Measurements from ENCODE around the gene TBX3. TPM values are rescaled to one million over a fixed set of nuclear protein-coding genes. Genes with fewer than 3 reads are reported as not detected.

TBX3 gene
- total RNA-seq, 1 donor from 2014 or later, result 17.1 TPM

DNA sequence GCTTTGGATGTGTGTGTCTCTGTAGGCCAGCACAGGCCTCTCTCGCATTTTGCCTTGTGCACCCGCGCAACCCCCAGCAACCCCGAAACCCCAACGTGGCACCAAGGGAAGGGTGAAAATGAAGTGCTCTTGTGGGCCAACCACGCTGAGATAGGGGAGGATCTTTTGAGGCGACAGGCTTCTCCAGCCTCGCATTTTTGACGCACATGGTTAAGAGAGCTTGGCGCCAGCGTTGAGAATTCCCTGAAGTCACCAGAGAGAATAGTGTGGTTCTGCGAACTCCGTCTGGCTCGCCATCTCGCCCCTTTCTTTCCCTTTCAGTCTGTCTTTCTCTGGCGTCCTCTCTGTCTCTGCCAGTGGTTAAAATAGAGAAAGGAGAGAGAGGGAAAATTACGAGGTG, 1.9 kb upstream of the TBX3 start:
- no peak for DNase-seq (ENCODE audit: low spot score)
- intact Hi-C loops (cut with DNase I), result loop anchor here (10.0 kb wide), 2 partner anchors 269 to 459 kb away; no protein-coding TSS in a partner anchor

DNA sequence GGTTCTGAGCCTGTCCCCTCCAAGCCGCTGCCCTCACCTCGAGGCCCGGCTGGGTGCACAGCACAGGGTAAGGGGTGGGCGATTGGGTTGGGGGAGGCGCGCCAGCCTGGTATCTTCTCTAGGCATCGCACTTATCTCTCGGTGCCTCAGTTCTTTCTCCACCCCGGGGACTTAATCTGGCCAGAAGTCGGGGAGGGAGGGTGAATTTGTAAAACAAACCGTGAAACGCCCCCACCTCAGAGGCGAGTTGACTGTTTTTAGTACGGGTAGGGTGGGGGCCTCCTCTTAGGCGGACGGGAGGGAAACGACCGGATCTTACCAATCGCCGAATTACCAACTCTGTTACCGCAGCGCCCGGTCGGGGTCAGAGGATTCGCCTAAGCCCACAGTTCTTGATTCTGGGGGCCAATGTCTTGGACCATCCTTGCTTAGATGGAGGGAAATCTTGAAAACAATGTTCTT, 1.4 kb upstream of the TBX3 start:
- no peak for DNase-seq (ENCODE audit: low spot score)
- intact Hi-C loops (cut with DNase I), result loop anchor here (10.0 kb wide), 2 partner anchors 269 to 459 kb away; no protein-coding TSS in a partner anchor

DNA sequence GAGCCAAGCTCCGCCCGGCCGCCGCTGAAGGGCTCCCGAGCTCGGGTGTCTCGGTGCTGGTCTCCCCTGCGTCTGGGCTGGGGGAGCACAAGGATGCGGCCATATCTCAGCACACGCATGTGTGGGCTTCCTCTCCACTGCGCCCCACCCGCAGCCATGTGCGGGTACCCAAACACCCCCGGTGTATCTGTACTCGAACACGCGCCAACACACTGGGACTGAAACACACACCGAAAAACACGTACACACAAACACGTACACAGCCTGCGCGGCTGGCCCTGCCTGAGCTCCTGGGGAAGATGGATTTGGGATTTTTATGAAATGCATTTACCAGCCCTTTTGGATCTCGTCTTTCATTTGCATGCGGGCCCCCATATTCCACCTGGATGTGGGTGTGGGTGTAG, 897 bp upstream of the TBX3 start:
- intact Hi-C loops (cut with DNase I), result loop anchor here (5.0 to 10.0 kb wide), 7 partner anchors 112 to 767 kb away; no protein-coding TSS in a partner anchor
- no peak for DNase-seq (ENCODE audit: low spot score)

DNA sequence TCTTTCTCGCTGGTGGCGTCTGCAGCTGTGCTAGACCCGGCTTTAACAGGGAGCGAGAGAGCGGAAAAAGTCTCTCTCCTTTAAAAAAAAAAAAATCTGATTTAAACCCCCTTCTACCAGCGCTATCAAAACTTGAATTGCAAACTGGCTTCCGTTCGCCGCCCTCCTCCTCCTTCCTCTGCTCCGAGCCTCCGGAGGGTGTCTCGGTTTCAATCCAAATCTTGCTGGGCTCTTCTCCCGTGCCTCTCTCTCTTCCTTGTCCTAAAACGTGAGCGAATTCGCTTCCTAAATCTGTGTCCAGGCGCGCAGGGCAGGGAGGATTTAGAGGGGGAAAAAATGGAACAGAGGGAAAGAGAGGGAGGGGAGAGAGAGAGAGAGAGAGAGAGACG, 272 bp downstream of the TBX3 start:
- no peak for DNase-seq (ENCODE audit: low spot score)
- intact Hi-C loops (cut with DNase I), result loop anchor here (5.0 to 10.0 kb wide), 7 partner anchors 114 to 769 kb away; no protein-coding TSS in a partner anchor

DNA sequence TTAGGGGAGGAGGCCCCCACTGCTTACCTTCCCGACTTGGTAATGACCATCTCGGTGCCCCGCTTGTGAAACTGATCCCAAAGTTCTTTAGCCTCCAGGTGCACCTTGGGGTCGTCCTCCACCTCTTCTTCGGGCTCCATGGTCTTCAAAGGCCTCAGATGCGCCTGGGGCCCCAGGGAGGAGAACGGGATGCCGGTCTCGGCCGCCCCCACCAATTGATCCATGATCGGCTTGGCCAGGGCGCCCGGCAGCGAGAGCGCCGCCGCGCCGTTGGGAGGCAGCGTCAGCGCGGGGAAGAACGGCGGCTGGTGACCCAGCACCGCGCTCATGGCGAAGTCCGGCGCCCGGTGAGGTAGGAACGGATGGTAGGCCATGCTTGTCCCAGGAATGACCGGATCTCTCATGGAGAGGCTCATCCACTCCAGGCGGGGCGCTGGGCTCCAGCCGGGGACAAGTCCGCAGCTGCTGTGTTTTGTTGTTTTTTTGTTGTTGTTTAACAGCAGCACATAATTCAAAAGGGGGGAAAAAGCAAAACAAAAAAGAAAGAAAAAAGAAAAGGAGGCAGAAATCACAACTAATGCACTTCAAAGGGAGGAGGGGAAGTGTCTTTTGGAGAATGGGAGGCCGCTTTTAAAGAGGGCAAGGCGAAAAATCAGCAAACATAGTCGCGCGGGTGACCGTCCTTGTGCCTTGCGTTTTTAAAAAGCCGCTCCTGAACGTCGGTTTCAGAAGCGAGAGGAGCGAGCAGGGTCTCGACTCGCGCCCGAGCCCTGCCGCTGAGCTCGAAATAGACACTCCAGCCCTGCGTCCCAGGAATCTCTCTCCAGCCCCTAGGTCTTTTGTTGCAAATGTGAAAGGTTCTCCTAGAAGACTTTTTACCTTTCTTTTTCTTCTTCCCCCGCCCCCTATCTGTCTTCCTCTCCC, 928 bp downstream of the TBX3 start:
- intact Hi-C loops (cut with DNase I), result loop anchor here (5.0 to 10.0 kb wide), 7 partner anchors 114 to 769 kb away; no protein-coding TSS in a partner anchor
- DNase-seq (ENCODE audit: low spot score), result no peak

DNA sequence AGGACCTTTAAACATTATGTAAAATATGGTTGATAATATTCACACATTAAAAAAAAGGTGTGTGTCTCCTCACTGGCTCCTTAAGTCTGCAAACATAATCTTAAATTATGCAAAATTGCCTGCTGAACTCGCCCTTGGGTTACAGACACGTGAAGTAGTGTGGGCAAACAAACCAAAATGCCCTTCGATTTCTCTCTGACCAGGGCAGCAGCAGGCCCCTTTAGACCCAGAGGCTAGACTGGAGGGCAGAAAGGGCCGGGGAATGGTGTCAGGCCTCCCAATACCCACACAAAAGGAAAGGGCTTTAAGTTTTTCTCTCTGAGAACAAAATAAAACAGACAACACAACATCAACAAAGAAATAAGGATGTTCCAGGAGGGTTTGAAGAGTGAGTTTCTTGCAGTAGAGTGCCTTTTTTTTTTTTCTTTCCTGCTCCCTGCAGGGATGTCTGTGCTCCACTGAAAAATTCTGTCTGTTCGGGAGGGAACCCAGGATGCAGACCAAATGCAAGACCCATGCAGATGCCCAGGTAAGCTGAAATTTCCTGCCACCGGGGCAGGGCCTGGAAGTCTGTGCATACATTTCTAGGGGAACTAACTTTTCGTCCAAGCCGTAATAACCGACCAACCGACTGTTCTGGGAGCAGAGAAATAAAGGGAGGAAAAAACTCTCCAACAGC, 1.7 kb downstream of the TBX3 start:
- intact Hi-C loops (cut with DNase I), result loop anchor here (5.0 to 10.0 kb wide), 7 partner anchors 115 to 770 kb away; no protein-coding TSS in a partner anchor
- DNase-seq (ENCODE audit: low spot score), result no peak

DNA sequence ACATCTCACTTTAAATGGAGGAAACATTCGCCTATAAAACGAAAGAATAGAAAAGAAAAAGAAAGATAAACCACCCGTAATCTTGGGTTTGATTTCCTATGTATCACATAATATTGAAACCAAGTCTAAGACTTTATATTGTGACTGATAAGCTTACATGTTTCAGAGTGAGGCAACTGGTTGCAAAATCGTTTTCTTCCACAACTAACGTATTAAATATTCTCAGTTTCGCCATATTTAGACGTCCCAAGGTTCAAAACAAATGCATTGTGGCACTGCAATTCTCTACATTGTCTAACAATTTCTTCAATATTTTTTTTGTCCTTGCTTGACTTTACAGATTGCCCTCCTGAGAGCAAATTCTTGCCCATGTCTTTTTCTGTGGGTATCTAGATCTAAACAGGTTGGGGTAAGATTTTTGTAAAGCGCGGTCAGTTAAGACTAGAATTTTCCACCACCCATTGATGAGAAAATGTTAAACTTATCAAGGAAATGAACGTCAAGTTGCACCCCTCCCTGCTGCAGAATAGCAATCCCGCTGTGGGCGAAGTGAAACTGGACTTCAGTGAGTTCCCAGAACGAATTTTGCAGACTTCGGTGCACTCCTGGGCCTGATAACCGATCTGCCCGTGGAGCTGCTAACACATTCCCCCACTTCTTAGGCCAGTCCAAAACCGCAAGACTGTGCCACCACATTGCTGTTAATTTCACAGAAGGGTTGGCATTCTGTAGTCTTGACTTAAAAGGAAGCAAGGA, 2.7 kb downstream of the TBX3 start:
- intact Hi-C loops (cut with DNase I), result loop anchor here (5.0 to 10.0 kb wide), 7 partner anchors 116 to 771 kb away; no protein-coding TSS in a partner anchor
- no peak for DNase-seq (ENCODE audit: low spot score)

DNA sequence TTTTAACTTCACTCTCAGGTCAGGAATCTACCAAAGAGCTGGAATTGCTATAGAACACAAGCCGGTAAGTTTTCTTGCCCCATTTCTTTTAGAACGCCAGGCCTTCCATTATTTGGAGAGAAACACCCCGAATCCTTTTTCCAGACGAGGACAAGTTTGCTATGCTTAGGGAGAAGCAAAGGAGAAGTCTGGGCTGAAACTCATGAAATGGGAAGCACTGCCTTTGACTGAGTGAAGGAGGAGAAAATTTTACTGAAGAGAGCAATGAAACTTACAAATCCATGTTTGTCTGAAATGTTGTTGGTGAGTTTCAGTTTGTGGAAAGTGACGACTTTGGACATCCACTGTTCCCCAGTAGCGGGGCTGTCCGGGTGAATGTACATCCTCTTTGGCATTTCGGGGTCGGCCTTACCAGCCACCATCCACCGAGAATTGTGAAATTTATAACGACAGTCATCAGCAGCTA, 3.3 kb downstream of the TBX3 start:
- DNase-seq (ENCODE audit: low spot score), result no peak

DNA sequence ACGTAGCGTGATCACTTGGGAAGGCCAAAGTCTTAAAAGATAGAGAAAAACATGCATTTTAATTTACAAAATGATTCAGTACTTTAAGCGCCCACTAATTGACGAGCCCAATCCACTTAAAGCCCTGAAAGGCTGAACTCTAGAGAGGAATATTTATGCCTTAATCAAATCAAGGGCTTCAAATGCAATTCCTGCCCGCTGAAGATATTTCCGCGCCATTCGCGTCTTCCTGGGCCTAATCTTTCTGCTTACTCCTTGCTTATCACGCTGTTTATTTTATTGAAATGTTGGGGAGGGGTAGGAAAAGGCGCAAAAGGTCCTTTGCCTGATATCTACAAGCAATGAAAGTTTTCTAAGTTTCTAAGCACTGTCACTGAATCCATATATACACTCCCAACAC, 4.0 kb downstream of the TBX3 start:
- intact Hi-C loops (cut with DNase I), result loop anchor here (5.0 to 10.0 kb wide), 7 partner anchors 117 to 772 kb away; no protein-coding TSS in a partner anchor
- DNase-seq (ENCODE audit: low spot score), result no peak

More for the DNA sequence above, 3.3 kb downstream of the TBX3 start:
- intact Hi-C loops (cut with DNase I), result loop anchor here (5.0 to 10.0 kb wide), 7 partner anchors 117 to 772 kb away; no protein-coding TSS in a partner anchor

DNA sequence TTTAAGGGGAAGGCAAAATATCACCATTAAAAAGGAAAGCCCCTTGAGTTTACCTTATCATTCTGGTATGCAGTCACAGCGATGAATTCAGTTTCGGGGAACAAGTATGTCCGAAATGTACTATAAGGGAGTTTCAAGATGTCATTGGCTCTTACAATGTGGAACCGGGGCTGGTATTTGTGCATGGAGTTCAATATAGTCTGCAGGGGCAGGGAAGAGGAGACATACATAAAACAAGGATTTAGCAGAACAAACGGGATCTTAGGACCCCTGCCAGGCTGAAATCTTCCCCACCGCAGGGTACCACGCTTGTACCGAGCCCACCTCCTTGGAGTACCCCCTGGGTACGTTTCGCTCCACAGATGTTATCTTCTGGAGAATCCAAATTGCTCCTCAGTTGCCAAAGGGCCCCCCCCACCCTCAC, 4.5 kb downstream of the TBX3 start:
- intact Hi-C loops (cut with DNase I), result no loop called here
- DNase-seq (ENCODE audit: low spot score), result no peak

DNA sequence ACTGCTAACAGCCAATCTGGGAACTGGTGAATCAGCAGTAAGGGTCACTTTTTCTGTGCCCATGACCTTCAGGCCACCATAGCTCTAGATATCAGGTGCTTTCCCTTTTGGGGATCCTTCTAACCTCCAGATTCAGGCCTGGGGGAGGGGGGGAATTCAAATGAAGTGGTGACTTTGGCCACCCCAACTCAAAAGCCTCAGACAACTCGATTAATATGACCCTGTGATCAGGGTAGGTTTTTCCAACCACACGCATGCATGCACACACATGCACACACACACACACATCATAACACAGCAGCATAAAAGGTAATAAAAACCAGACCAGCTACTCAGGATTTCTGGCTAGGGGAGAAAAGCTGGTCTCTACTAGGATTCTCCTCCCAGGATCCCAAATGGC, 5.3 kb downstream of the TBX3 start:
- intact Hi-C loops (cut with DNase I), result no loop called here
- no peak for DNase-seq (ENCODE audit: low spot score)

DNA sequence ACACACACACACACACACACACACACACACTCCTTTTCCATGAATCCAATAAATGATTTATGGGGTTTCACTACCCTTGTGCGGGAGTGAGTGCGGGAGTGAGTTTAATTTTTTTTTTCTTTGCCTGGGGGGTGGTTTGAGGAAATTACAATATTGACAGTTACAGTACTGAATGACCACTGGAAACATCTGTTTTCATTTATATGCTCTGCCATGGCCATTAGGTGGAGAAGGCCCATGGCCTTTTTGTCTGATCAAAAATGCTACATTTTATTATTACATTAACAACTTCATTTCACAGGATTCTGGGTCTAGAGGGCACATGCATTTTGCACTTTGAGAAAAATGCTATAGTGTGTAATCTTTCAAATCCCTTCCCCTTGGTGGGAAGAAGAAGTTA, 5.9 kb downstream of the TBX3 start:
- DNase-seq (ENCODE audit: low spot score), result no peak
- intact Hi-C loops (cut with DNase I), result no loop called here

DNA sequence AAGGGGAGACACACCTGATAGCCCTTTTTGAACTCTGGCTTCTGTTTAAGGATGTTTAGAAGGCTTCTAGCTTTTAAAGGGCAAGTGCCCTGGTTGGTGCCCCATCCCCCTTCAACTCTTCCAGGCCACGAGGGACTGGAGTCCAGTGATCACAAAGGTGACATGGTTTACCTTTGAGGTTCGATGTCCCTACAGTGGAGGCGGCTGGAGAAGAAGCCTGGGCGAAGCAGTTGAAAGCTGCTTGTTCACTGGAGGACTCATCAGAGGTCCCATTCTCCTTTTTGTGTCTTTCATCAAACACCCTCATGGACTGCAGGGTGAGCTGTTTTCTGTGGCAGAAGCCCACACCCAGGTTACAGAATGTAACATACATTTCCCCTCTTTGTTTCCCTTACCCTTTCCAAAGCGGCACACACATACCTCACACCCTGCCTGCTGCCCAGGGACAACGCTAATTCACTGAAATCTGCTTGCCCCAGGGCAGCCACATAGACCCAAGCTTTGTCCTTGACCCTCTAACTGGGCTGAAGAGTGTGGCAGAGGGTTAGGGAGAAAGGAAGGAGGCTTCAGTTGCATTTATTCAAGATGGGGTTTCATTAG, 7.7 kb downstream of the TBX3 start:
- no peak for DNase-seq (ENCODE audit: low spot score)
- intact Hi-C loops (cut with DNase I), result no loop called here

DNA sequence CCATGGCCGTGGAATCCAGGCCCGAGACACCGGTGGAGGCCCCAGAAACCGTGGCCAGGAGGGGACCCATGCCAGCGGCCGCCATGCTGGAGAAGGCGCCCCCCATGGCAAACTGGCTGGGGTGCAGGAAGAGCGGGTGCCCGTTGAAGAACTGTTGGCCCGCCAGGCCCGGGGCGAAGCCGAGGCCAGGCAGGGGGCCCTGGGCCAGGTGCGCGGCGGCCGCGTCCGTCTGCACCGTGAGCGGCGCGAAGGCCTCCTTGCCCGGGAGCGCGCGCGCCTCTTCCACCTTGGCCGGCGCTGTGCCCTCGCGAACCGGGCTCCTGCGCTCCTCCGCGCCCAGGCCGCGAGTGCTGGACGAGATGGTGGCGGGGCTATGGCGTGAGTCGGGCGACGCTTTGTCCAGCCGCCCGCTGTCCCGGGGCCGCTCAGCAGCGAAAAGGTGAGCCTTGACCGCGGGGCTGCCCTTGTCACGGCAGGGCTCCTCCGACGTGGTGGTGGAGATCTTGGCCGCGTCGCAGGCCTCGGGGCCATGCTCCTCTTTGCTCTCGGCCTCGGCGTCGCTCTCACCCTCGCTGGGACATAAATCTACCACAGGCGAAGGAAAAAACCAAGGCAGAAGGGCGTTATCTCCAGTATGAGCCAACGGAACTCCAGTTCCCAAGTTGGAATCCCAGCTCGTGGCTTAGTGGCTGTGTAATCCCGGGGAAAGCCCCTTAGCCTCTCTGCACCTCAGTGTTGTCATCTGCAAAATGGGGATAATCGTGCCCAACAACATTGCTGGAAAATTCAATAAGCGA, 9.5 kb downstream of the TBX3 start:
- intact Hi-C loops (cut with DNase I), result no loop called here
- no peak for DNase-seq (ENCODE audit: low spot score)

DNA sequence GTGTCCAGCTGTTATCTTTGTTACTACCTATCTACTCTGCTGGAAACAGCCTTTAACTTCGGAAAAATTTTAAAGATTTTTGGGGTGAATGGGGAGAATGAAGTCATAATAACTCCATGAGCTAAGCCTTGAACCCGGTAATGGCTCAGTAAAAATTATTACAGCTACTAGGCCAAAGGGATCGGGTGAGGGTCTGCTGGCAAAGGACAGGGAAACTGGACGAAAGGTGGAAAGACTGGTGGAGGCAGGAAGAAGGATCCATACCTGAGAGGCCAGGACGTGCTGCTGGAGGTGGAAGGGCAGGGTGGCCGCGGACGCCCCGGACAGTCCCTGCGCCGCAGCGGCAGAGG, 10.1 kb downstream of the TBX3 start:
- intact Hi-C loops (cut with DNase I), result no loop called here
- DNase-seq (ENCODE audit: low spot score), result no peak

DNA sequence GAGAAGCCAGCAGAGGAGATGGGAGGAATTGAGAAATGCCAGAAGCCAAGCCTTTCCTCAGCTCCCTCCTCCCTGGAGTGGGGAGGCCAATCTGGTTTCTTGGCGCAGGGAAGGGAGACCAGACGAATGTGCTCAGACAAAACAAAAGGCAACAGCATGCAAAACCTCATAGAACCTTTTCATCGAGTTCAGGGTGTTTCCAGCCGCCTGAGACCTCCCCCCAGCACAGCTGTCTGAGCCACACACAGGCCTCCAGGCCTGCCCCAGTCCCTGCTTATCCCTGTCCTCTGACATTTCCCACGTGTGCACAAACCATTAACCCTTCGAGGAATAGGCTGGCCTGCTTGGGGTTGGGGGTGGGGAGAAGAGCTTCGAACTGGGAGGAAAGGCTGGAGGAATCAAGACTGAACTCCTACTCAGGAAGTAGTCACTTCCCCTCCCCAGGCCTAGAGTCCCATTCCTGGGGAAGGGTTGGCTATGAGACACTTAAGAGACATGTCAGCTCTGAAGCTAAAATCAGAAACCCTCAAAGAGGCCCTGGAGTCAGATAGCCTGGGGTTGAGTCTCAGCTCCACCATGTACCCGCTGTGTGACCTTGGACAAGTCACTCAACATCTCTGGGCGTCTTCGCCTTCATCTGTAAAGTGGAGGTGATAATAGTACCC, 10.7 kb downstream of the TBX3 start:
- DNase-seq (ENCODE audit: low spot score), result no peak
- intact Hi-C loops (cut with DNase I), result no loop called here

DNA sequence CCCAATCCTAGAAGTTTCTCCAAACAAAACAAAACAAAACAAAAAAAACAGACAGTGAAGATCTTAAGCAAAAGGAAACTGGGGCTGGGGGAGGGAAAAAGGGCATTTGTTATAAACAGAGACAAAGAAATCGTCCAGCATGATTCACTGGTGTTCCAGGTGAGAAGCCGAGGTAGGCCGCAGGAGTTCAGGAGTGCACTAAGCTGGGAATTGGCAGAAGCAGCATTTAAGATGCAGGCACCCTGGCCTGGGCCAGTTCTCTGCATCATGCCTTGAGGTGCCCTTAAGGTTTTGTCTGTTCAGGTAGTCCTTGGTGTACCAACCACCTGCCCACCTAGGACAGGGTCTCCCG, 11.2 kb downstream of the TBX3 start:
- intact Hi-C loops (cut with DNase I), result no loop called here
- DNase-seq (ENCODE audit: low spot score), result no peak

Measured in cardiac septum (tissue), 1 donor.